ENCODE results near the gene PPP1R37.

Gene PPP1R37

DNA sequence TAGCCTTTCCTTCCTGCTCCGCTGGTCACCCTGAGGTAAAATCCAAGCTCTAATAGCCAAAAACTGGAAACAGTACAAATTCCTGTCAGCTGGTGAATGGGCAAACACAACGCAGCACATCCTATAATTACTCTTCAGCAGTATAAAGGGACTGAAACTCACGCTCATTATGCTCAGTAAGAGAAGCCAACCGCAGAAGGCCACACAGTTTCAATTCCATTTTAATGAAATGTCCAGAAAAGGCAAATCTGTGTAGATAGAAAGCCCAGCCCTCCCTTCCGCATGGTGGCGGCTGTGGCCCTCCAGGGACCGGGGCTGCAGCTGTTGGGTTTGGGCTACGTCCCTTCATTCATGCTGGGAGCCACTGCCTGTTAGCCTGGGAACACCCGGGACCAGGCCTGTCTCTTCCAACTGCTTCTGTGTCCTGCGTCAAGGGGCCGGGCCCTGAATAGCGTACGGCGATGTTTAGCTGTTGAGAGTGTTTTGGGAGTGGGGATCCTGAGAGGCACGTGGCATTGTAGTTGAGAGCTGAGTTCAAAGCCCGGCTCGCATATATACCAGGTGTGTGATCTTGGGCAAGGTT lies 44.3 kb downstream of the PPP1R37 start:
- H3K4me1 Mint-ChIP-seq (ENCODE audit: low read depth) = peaks cover 39% of the 10 kb centered on the region
- peak overlapping the region; percentile 50 for H3K27ac Mint-ChIP-seq
- no peak overlapping the region for H3K4me3 Mint-ChIP-seq
- H3K36me3 Mint-ChIP-seq (ENCODE audit: low read depth) = peaks cover 31% of the 10 kb centered on the region
- no peaks in the 10 kb centered on the region for H3K9me3 Mint-ChIP-seq
- no peaks in the 10 kb centered on the region for H3K27me3 Mint-ChIP-seq
- intact Hi-C loops (cut with micrococcal nuclease) = no loop called here

DNA sequence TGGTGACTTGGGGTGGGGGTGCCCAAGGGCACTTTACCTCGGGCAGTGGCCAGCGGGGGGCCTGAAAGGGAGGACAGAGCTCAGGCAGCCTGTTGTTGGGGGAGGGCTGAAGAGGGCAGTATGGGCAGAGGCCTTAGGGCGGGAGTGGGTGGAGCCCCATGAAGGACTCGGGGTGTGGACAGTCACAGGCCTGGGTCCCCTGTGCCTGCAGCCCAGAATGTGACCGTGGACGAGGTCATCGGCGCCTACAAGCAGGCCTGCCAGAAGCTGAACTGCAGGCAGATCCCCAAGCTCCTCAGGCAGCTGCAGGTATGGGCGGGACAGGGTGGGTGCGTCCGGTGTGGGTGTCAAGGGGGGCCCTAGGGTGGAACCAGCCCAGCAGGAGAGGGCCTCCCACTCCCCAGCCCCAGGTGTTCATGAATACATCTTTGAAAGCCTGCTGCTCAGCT lies 45.3 kb downstream of the PPP1R37 start:
- no peak overlapping the region for H3K27ac Mint-ChIP-seq
- no peak overlapping the region for H3K4me3 Mint-ChIP-seq
- intact Hi-C loops (cut with micrococcal nuclease) = no loop called here
- peaks cover 44% of the 10 kb centered on the region for H3K4me1 Mint-ChIP-seq (ENCODE audit: low read depth)
- no peaks in the 10 kb centered on the region for H3K9me3 Mint-ChIP-seq
- peaks cover 41% of the 10 kb centered on the region for H3K36me3 Mint-ChIP-seq (ENCODE audit: low read depth)
- H3K27me3 Mint-ChIP-seq = no peaks in the 10 kb centered on the region

DNA sequence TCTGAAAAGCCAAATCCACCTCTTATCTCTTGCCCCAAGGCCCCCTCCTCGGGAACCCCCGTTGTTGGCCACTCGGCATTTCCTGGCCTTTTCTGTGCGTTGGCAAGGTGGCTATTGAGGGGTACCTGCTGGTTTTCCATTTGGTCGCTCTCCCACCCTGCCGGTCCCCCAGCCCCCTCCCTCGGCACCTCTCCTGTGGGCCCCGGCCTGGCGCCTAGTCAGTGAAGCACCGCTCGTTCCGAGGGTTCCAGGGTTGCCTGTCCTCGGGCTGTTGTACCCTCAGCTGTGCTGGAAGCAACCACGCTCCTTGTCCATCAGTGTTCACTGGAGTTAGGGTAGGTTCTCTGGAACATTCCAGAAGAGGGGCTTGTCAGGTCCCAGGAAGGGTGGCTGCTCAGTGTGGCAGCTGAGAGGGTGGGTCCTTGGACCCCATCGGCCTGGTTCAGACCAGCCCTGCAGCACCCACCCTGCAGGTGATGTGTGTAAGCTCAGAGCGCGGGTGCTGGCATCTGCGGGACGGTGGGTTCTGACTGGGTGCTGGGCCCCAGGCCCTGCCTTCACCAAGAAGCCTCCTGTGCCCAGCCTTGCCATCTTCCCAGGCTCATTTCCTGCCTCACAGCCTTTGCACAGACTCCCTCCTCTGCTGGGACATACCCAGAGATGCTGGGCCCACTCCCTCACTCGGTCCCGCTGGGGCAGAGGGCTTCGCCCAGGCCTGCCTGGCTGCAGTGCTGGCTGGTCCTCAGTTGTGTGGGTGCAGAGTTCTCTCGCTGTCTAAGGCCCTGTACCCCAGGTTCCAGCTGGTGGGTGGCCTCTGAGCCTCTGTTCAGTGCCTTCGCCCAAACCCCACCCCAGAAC lies 46.5 kb downstream of the PPP1R37 start:
- Mint-ChIP-seq H3K27ac (no peak overlapping the region), H3K27me3 (no peaks in the 10 kb centered on the region)

DNA sequence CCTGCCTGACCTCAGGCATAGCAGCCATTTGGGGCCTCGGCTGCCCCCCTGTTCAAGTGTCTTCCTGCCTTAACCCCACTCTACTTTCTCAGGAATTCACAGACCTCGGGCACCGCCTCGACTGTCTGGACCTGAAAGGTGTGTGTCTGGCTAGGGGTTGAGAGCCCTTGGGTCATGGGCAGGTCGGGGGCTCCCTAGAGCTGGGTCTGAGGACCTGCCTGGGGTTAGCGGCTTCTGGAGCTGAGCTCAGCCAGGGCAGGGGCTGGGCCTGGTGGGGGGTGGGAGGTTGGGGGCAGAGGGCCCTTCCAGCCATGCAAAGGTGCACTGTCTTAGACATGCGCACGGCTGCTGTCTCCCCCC lies 47.1 kb downstream of the PPP1R37 start:
- Mint-ChIP-seq H3K27ac (peak overlapping the region; percentile 13), H3K9me3 (no peaks in the 10 kb centered on the region), H3K36me3 (ENCODE audit: low read depth) (peaks cover 59% of the 10 kb centered on the region), H3K27me3 (no peaks in the 10 kb centered on the region), H3K4me1 (ENCODE audit: low read depth) (peaks cover 34% of the 10 kb centered on the region), H3K4me3 (no peak overlapping the region)
- intact Hi-C loops (cut with micrococcal nuclease) = no loop called here

More for the DNA sequence above, 46.5 kb downstream of the PPP1R37 start:
- no peaks in the 10 kb centered on the region for H3K9me3 Mint-ChIP-seq
- peaks cover 40% of the 10 kb centered on the region for H3K4me1 Mint-ChIP-seq (ENCODE audit: low read depth)
- H3K36me3 Mint-ChIP-seq (ENCODE audit: low read depth) = peaks cover 53% of the 10 kb centered on the region
- H3K4me3 Mint-ChIP-seq = no peak overlapping the region
- intact Hi-C loops (cut with micrococcal nuclease) = no loop called here

DNA sequence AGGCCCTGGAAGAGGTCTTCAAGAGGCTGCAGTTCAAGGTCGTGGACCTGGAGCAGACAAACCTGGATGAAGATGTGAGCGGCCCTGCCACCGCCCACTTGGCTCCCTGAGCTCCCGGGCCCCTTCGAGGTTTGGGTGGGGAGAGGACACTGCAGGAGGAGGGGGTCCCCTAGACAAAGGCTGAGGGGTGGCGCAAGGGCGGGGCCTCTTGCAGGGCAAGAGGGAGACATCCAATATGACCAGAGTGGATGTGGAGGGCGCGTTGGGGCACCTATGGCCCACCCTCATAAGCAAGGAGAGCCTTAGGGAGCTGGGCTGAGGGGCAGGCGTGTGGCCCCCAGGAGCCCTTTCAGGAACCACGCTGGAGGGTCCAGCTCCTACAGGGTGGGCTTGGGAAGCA lies 47.6 kb downstream of the PPP1R37 start:
- Mint-ChIP-seq H3K27me3 (no peaks in the 10 kb centered on the region), H3K27ac (peak overlapping the region; percentile 13), H3K36me3 (ENCODE audit: low read depth) (peaks cover 63% of the 10 kb centered on the region), H3K9me3 (no peaks in the 10 kb centered on the region), H3K4me3 (no peak overlapping the region), H3K4me1 (ENCODE audit: low read depth) (peaks cover 30% of the 10 kb centered on the region)
- intact Hi-C loops (cut with micrococcal nuclease) = no loop called here

DNA sequence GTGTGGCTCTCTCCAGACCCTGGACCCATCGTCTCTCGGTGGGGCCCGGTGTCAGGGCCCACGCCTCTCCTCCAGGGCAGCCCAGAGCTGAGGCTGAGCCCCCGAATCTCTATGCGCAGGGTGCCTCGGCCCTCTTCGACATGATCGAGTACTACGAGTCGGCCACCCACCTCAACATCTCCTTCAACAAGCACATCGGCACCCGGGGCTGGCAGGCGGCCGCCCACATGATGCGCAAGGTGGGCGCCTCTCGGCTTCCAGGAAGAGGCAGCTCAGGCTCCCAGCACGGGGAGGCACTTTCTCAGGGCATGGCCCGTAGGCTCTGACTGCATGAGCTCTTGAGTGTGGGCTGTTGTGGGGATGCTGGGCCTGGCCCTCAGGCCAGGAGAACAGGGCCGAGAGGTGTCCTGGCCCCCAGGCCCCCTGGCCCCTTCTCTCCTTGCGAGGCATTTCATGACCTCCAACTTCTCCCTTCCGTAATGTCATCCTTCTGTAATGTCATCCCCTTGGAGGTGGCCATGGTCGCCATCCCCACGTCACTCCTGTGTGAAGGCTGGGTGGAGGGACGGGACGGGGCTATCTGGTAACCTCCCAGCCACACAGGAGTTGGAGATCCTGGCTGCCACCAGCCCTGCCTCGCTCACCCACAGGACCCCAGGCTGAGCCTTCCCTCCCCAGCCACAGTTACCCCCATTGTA lies 48.4 kb downstream of the PPP1R37 start:
- no peaks in the 10 kb centered on the region for H3K27me3 Mint-ChIP-seq
- intact Hi-C loops (cut with micrococcal nuclease) = no loop called here
- H3K4me3 Mint-ChIP-seq = no peak overlapping the region
- no peaks in the 10 kb centered on the region for H3K9me3 Mint-ChIP-seq
- no peak overlapping the region for H3K27ac Mint-ChIP-seq
- peaks cover 70% of the 10 kb centered on the region for H3K36me3 Mint-ChIP-seq (ENCODE audit: low read depth)
- H3K4me1 Mint-ChIP-seq (ENCODE audit: low read depth) = peaks cover 22% of the 10 kb centered on the region

DNA sequence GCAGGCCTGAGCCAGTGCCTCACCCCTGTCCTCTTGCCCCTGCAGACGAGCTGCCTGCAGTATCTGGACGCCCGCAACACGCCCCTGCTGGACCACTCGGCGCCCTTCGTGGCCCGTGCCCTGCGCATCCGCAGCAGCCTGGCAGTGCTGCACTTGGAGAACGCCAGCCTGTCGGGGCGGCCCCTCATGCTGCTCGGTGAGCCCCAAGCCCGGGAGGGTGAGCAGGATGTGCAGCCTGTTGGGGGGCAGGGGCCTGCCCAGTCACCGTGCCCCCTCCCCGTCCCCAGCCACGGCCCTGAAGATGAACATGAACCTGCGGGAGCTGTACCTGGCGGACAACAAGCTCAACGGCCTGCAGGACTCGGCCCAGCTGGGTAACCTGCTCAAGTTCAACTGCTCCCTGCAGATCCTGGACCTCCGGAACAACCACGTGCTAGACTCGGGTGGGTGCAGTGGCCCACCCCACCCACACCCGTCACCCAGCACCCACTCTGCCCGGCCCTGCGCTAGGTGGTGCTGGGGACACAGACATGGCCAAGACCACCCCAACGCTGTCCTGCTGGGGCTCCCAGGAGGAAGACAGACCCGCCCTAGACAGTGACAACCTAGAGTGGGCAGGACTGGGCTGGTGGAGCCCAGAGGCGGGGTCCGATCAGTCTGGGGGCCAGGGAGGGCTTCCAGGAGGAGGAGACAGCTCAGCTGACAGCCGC lies 49.2 kb downstream of the PPP1R37 start:
- H3K36me3 Mint-ChIP-seq (ENCODE audit: low read depth) = peaks cover 78% of the 10 kb centered on the region
- intact Hi-C loops (cut with micrococcal nuclease) = no loop called here
- H3K4me3 Mint-ChIP-seq = no peak overlapping the region
- no peak overlapping the region for H3K27ac Mint-ChIP-seq
- peaks cover 13% of the 10 kb centered on the region for H3K4me1 Mint-ChIP-seq (ENCODE audit: low read depth)
- no peaks in the 10 kb centered on the region for H3K9me3 Mint-ChIP-seq
- no peaks in the 10 kb centered on the region for H3K27me3 Mint-ChIP-seq

DNA sequence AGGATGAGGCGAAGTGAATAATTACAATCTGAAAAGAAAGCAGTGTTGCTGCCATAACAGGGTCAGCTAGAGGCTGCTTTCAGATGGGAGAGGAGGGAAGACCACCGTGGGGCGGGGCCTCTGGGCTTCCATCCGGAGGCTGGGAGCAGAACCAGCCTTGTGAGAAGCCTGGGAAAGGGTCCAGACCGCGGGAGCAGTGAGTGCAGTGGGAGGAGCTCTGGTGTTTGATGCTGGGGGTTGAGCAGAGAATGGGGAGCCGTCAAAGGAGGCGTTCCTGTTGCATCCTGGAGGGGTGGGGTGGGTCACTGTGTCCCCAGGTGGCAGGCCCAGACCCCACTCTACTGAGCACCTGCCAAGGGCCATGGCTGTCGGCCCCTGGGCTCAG lies 49.7 kb downstream of the PPP1R37 start:
- Mint-ChIP-seq H3K4me3 (no peak overlapping the region), H3K9me3 (no peaks in the 10 kb centered on the region), H3K27me3 (no peaks in the 10 kb centered on the region), H3K4me1 (ENCODE audit: low read depth) (peaks cover 10% of the 10 kb centered on the region), H3K27ac (peak overlapping the region; percentile 18), H3K36me3 (ENCODE audit: low read depth) (peaks cover 83% of the 10 kb centered on the region)
- intact Hi-C loops (cut with micrococcal nuclease) = no loop called here

DNA sequence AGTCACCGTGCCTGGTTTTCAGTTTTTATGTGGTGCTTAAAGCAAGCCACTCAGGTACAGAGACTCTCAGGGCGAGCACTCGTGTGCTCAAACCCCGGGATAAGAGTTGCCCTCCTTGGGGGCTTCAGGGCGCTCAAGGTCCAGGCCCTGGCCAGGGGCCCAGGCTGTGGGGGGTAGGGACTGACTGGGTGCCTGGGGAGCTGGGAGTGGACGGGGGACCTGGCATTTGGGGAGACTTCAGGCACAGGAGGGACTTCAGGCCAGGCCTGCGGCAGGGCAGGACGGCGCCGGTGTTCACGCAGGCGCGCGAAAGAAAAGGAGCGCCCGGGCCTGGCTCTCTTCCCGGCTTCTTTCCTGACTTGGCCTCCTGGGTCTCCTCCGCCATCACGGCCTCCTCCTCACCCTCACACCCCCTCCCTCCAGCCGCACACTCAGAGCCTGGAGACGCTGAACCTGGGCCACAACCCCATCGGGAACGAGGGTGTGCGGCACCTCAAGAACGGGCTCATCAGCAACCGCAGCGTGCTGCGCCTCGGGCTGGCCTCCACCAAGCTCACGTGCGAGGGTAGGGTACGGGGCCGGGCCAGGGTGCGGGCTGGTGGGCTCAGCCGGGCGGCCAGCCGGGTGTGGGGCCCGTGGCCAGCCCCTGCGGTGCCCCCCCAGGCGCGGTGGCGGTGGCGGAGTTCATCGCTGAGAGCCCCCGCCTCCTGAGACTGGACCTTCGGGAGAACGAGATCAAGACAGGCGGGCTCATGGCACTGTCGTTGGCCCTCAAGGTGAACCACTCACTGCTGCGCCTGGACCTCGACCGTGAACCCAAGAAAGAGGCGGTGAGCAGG lies 51.7 kb downstream of the PPP1R37 start:
- Mint-ChIP-seq H3K9me3 (no peaks in the 10 kb centered on the region), H3K27ac (no peak overlapping the region), H3K36me3 (ENCODE audit: low read depth) (peaks cover 86% of the 10 kb centered on the region), H3K4me1 (ENCODE audit: low read depth) (peaks cover 10% of the 10 kb centered on the region), H3K4me3 (no peak overlapping the region), H3K27me3 (no peaks in the 10 kb centered on the region)
- intact Hi-C loops (cut with micrococcal nuclease) = no loop called here

DNA sequence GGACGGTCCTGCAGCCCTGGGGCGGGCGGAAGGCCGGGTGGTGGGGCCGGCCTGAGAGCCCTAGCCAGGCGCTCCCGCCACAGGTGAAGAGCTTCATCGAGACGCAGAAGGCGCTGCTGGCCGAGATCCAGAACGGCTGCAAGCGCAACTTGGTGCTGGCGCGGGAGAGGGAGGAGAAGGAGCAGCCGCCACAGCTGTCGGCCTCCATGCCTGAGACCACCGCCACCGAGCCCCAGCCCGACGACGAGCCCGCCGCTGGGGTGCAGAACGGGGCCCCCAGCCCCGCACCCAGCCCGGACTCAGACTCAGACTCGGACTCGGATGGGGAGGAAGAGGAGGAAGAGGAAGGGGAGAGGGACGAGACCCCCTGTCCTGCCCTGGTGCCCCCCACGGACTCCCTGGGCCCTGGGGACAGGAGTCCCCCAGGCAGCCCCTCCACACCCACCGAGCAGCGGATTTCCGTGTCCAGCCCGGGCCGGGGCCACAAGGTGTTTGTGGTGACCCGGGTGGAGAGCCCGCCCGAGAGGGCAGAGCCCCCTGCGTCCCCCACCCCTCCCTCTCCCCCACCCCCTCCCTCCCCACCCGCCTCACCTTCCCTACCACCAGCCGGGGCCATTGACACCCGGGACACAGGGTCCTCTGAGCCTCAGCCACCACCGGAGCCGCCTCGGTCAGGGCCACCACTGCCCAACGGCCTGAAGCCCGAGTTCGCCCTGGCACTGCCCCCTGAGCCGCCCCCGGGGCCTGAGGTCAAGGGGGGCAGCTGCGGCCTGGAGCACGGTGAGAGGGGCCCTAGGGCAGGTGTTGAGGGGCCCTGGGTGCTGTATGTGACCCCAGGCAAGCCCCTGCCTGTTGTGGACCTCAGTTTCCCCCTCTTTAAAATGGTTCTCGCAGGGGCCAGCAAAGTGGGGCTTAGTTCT lies 52.6 kb downstream of the PPP1R37 start:
- H3K4me1 Mint-ChIP-seq (ENCODE audit: low read depth) = peaks cover 11% of the 10 kb centered on the region
- intact Hi-C loops (cut with micrococcal nuclease) = no loop called here
- H3K4me3 Mint-ChIP-seq = no peak overlapping the region
- H3K27me3 Mint-ChIP-seq = peaks cover 3% of the 10 kb centered on the region
- no peaks in the 10 kb centered on the region for H3K9me3 Mint-ChIP-seq
- H3K27ac Mint-ChIP-seq = no peak overlapping the region
- peaks cover 77% of the 10 kb centered on the region for H3K36me3 Mint-ChIP-seq (ENCODE audit: low read depth)

DNA sequence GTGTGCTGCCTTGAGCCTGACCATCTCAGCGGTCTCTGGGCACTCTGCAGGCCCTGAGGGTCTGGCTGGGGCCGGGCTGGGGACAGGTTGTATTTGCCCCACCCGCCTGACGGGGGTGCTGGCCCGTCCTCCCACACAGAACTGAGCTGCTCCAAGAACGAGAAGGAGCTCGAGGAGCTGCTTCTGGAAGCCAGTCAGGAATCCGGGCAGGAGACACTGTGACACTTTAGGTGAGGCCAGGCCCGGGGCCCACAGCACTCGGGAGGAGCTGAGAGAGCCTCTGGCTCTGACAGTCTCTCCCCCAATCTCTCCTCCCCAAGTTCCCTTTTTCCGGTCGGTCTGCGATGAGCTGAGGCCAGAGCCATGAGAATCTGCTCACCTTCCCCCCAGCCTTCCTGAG lies 53.3 kb downstream of the PPP1R37 start:
- no peak overlapping the region for H3K4me3 Mint-ChIP-seq
- H3K36me3 Mint-ChIP-seq (ENCODE audit: low read depth) = peaks cover 70% of the 10 kb centered on the region
- no peaks in the 10 kb centered on the region for H3K9me3 Mint-ChIP-seq
- intact Hi-C loops (cut with micrococcal nuclease) = no loop called here
- peaks cover 11% of the 10 kb centered on the region for H3K27me3 Mint-ChIP-seq
- no peak overlapping the region for H3K27ac Mint-ChIP-seq
- peaks cover 18% of the 10 kb centered on the region for H3K4me1 Mint-ChIP-seq (ENCODE audit: low read depth)

DNA sequence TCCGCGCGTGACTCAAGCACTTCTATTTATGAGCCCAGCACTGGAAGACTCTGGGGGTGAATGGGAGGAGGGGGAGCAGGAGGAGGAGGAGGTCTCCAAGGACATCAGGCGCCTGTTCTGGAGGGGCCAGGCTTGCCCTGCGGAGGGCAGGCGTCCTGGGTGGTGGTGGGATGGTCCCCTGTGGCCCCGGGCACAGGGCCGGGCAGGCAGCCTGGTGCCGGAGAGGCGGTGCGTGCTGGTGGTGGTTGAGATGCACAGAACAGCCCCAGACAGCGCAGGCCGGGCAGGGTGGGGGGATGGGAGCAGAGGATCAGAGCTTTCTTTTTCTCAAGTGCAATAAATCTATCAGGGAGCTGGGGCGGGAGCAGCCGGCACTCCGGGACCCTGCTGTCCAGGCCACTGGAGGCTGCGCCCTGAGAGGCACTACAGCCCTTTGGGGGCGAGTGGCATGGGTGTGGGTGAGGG lies 53.8 kb downstream of the PPP1R37 start:
- Mint-ChIP-seq H3K36me3 (ENCODE audit: low read depth) (peaks cover 65% of the 10 kb centered on the region), H3K9me3 (no peaks in the 10 kb centered on the region), H3K27me3 (peaks cover 16% of the 10 kb centered on the region), H3K4me3 (no peak overlapping the region), H3K27ac (no peak overlapping the region), H3K4me1 (ENCODE audit: low read depth) (peaks cover 24% of the 10 kb centered on the region)
- intact Hi-C loops (cut with micrococcal nuclease) = no loop called here
